Stimulated activated CD4-positive, alpha-beta T cell treated with anti-CD3 and anti-CD28 coated beads, TNF-alpha, amount 100 ng/mL, for 1 hour (primary cell): ENCODE measurements around the gene LINGO1.

Experiments
- DNase-seq, 3 donors: peaks; one replicate each; pipeline ENCODE4 v3.0.0-alpha.2; 2020; ENCODE audit warnings: low read depth in 3 of 3, low spot score in 1 of 3

Gene LINGO1

GRCh38 chr15:77572186-77572585 is 60.5 kb downstream of the LINGO1 start:
- DNase-seq = no peak

GRCh38 chr15:77571741-77572140 is 61.0 kb downstream of the LINGO1 start:
- DNase-seq = no peak

- no peak for DNase-seq
Observed at GRCh38 chr15:77571181-77571580, 61.5 kb downstream of the LINGO1 start.

GRCh38 chr15:77569729-77570125 is 63.0 kb downstream of the LINGO1 start:
- DNase-seq = no peak

- DNase-seq = no peak
Observed at GRCh38 chr15:77568973-77569728, 63.6 kb downstream of the LINGO1 start.

- DNase-seq = no peak
Observed at GRCh38 chr15:77568014-77568972, 64.4 kb downstream of the LINGO1 start.

- no peak for DNase-seq
Observed at GRCh38 chr15:77567202-77567601, 65.5 kb downstream of the LINGO1 start.

GRCh38 chr15:77566092-77566491 is 66.6 kb downstream of the LINGO1 start:
- no peak for DNase-seq

GRCh38 chr15:77565378-77565915 is 67.3 kb downstream of the LINGO1 start:
- DNase-seq = no peak

GRCh38 chr15:77564938-77565337 is 67.8 kb downstream of the LINGO1 start:
- DNase-seq = no peak

GRCh38 chr15:77564341-77564740 is 68.4 kb downstream of the LINGO1 start:
- no peak for DNase-seq

- no peak for DNase-seq
Observed at GRCh38 chr15:77563623-77564156, 69.0 kb downstream of the LINGO1 start.
